Measurements from ENCODE around the gene SZRD1. TPM values are rescaled to one million over a fixed set of nuclear protein-coding genes. Genes with fewer than 3 reads are reported as not detected.

The SZRD1 gene
- total RNA-seq, 1 experiment from 2014 or later, result 114 TPM

DNA sequence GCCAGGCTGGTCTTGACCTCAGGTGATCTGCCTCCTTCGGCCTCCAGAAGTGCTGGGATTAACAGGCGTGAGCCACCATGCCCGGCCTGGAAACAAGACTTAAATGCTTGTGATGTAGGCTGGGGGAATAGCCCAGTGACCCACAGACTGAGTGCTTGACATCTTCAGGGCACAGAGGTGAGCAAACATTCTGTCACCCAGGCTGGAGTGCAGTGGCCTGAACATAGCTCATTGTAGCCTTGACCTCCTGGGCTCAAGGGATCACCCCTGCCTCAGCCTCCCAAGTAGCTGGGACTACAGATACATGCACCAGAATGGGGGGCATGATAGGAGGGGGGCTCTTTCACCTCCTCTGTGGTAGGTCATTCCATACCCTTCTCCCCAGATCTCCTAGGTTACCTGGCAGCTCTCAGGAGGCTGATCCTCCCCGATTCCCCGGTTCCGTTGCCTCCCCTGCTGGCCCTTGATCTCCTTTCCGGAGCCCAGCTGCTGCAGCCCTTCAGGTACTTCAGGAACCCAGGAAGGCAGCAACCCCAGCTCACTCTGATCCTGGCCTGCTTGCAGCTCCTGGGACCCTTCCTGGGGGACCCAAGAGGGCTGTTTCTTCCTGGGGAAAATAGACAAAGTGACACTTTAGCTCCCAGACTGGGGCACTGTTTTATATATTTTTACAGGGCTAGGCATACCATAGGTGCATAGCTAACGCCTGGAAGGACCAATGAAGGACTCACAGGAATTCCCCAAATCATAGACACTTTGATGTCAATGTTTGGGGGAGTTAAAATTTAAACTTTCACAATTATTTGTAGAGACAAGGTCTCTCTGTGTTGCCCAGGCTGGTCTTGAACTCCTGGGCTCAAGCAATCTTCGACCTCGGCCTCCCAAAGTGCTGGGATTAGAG, 58.3 kb downstream of the SZRD1 start:
- H3K27ac ChIP-seq, result no peak overlapping the region
- no peaks in the 10 kb centered on the region for H3K36me3 ChIP-seq (ENCODE audit: low read depth)
- ChIA-PET POLR2A (ENCODE audit: unreplicated experiment) (interaction anchor here (0.6 kb wide), 1 partner anchor 39 kb away, joined by 3 read pairs; no protein-coding TSS in a partner anchor), CTCF (no interaction called here)
- no peaks in the 10 kb centered on the region for H3F3A ChIP-seq (ENCODE audit: insufficient read depth, low read depth)
- H3K9me2 ChIP-seq (ENCODE audit: insufficient read depth), result no peaks in the 10 kb centered on the region
- no peaks in the 10 kb centered on the region for H3K79me2 ChIP-seq (ENCODE audit: low read depth)
- no peaks in the 10 kb centered on the region for H3K9me3 ChIP-seq (ENCODE audit: insufficient read depth, low read depth)
- no peak overlapping the region for H3K4me3 ChIP-seq
- H3K4me1 ChIP-seq (replicated peaks; ENCODE audit: insufficient read depth), result no peaks in the 10 kb centered on the region
- no peak for DNase-seq
- no peaks in the 10 kb centered on the region for H3K27me3 ChIP-seq (ENCODE audit: insufficient read depth, low read depth)
- H3K4me2 ChIP-seq, result no peak overlapping the region
- BruUV-seq (replicated peaks), result no TSS peak
- TF ChIP-seq EZH2 (IDR thresholded peaks at IDR 0.05; ENCODE audit: low read depth), result no peak
- no peak for TF ChIP-seq CTCF (conservative IDR thresholded peaks at IDR 0.05)
- no peaks in the 10 kb centered on the region for H4K20me1 ChIP-seq (ENCODE audit: insufficient read depth)
- intact Hi-C loops (cut with micrococcal nuclease; ENCODE audit: unreplicated experiment), result no loop called here
- H2AFZ ChIP-seq, result no peak overlapping the region

DNA sequence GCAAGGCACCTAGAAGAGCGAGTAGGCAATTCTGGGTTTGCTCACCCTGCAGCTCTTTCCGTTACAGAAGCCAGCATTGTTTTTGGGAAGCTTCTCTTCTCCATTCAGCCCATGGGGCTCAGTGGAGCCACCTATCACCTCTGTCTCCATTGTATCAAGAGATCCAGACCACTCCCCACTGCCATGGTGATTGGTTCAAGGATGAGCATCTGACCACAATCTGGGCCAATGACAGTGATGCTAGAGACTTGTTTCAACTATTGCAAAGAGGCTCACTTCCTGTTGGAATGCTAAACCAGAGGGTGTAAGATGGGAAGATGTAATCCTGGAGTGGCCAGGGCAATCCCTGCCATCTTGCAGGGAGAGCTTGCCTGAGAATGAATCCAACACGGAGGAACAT, 63.6 kb downstream of the SZRD1 start:
- ChIA-PET POLR2A (ENCODE audit: unreplicated experiment) (no interaction called here), CTCF (no interaction called here)
- H3K4me3 ChIP-seq, result no peak overlapping the region
- no peak overlapping the region for H2AFZ ChIP-seq
- no peaks in the 10 kb centered on the region for H3K79me2 ChIP-seq (ENCODE audit: low read depth)
- H3K4me1 ChIP-seq (replicated peaks; ENCODE audit: insufficient read depth), result no peaks in the 10 kb centered on the region
- H3K36me3 ChIP-seq (ENCODE audit: low read depth), result no peaks in the 10 kb centered on the region
- TF ChIP-seq EZH2 (IDR thresholded peaks at IDR 0.05; ENCODE audit: low read depth) (no peak), CTCF (conservative IDR thresholded peaks at IDR 0.05) (no peak)
- no peaks in the 10 kb centered on the region for H3K9me2 ChIP-seq (ENCODE audit: insufficient read depth)
- no peak overlapping the region for H3K4me2 ChIP-seq
- no peaks in the 10 kb centered on the region for H3K27me3 ChIP-seq (ENCODE audit: insufficient read depth, low read depth)
- no peaks in the 10 kb centered on the region for H3F3A ChIP-seq (ENCODE audit: insufficient read depth, low read depth)
- intact Hi-C loops (cut with micrococcal nuclease; ENCODE audit: unreplicated experiment), result no loop called here
- no peaks in the 10 kb centered on the region for H3K9me3 ChIP-seq (ENCODE audit: insufficient read depth, low read depth)
- BruUV-seq (replicated peaks), result no TSS peak
- H3K27ac ChIP-seq, result no peak overlapping the region
- H4K20me1 ChIP-seq (ENCODE audit: insufficient read depth), result no peaks in the 10 kb centered on the region
- peak in 1 of 2 experiments; percentile 33 for DNase-seq

GRCh38 chr1:16433030-16433429, 66.0 kb downstream of the SZRD1 start:
- H3K27me3 ChIP-seq (ENCODE audit: insufficient read depth, low read depth), result no peaks in the 10 kb centered on the region
- intact Hi-C loops (cut with micrococcal nuclease; ENCODE audit: unreplicated experiment), result no loop called here
- BruUV-seq (replicated peaks), result no TSS peak
- no peak for TF ChIP-seq CTCF (conservative IDR thresholded peaks at IDR 0.05)
- TF ChIP-seq EZH2 (IDR thresholded peaks at IDR 0.05; ENCODE audit: low read depth), result no peak
- H3K9me2 ChIP-seq (ENCODE audit: insufficient read depth), result no peaks in the 10 kb centered on the region
- H3K4me1 ChIP-seq (replicated peaks; ENCODE audit: insufficient read depth), result no peaks in the 10 kb centered on the region
- no peak overlapping the region for H3K4me3 ChIP-seq
- CTCF ChIA-PET, result no interaction called here
- no peaks in the 10 kb centered on the region for H3K79me2 ChIP-seq (ENCODE audit: low read depth)
- no peak overlapping the region for H3K4me2 ChIP-seq
- no peak overlapping the region for H2AFZ ChIP-seq
- H3K27ac ChIP-seq, result no peak overlapping the region
- DNase-seq, result no peak
- POLR2A ChIA-PET (ENCODE audit: unreplicated experiment), result no interaction called here
- H4K20me1 ChIP-seq (ENCODE audit: insufficient read depth), result no peaks in the 10 kb centered on the region
- no peaks in the 10 kb centered on the region for H3K36me3 ChIP-seq (ENCODE audit: low read depth)
- no peaks in the 10 kb centered on the region for H3F3A ChIP-seq (ENCODE audit: insufficient read depth, low read depth)
- H3K9me3 ChIP-seq (ENCODE audit: insufficient read depth, low read depth), result no peaks in the 10 kb centered on the region
